HCT116 (cell line): Measurements from ENCODE around the gene PIGP. TPM values are rescaled to one million over a fixed set of nuclear protein-coding genes. Genes with fewer than 3 reads are reported as not detected.

Source experiments
- ATAC-seq: fragments of 200-7000 bp; cut with Tn5 transposase; 2 replicates; pipeline ENCODE4 v1.9.1; 2020; ENCODE audit warnings: mild to moderate bottlenecking, moderate library complexity
- BruUV-seq: library from RNA; stranded (reverse); fragments of 400-500 nt; replicated peaks from 2 replicates; lab custom pipeline; 2021; lab: Mats Ljungman, UMichigan
- CTCF ChIA-PET: fragments of 300-600 bp; sonication (Branson Sonifier 250); formaldehyde crosslinking; loops from one replicate; lab custom pipeline; 2021; ENCODE audit warnings: antibody characterized with exemption; lab: Charles Lee
- POLR2A ChIA-PET: fragments of 300-600, 350-600 bp; sonication (Branson Sonifier 250); formaldehyde crosslinking; loops from one replicate; lab custom pipeline; 2021; ENCODE audit warnings: antibody characterized with exemption; lab: Charles Lee
- RAD21 ChIA-PET, 2 experiments: fragments of 300-600 bp; sonication (Branson Sonifier 250); formaldehyde crosslinking; loops; one replicate each; lab custom pipeline; 2023; ENCODE audit warnings: low total read pairs in 2 of 2; ENCODE audit not compliant: uncharacterized antibody in 2 of 2, unreplicated experiment in 2 of 2, low non-redundant PET in 1 of 2; lab: Charles Lee
- DNase-seq: peaks from one replicate; pipeline ENCODE4 v3.0.0-alpha.2; 2010; ENCODE audit warnings: low read depth, low spot score
- H2AFZ ChIP-seq: fragments of 200-600 bp; shearing (Covaris generic), sonication (generic); 2 replicates; pipeline ENCODE4 v1.6.1; 2017; ENCODE audit warnings: low read depth, mixed run types, mixed read lengths, antibody characterized with exemption, low read length; ENCODE audit not compliant: poor library complexity, severe bottlenecking
- H3K27ac ChIP-seq: 2 replicates; pipeline ENCODE4 v1.5.1; 2012; ENCODE audit warnings: low read depth, low read length
- H3K27me3 ChIP-seq: fragments of 200-600 bp; sonication (generic); 2 replicates; pipeline ENCODE4 v1.6.1; 2016; ENCODE audit warnings: mixed run types, low read length, mixed read lengths; ENCODE audit not compliant: insufficient read depth
- H3K36me3 ChIP-seq, 2 experiments: fragments of 200-500 bp in 1 of 2; fragments of 200-600 bp in 1 of 2; sonication (Bioruptor generic) in 1 of 2; sonication (generic) in 1 of 2; 2 replicates each; pipeline versions ENCODE4 v1.5.1 to v1.6.1; 2014 to 2016; ENCODE audit warnings: low read length in 2 of 2, inconsistent platforms in 1 of 2, mixed read lengths in 1 of 2, mixed run types in 1 of 2; ENCODE audit not compliant: insufficient read depth in 2 of 2, control insufficient read depth in 1 of 2
- H3K4me1 ChIP-seq, 2 experiments: fragments of 200-600 bp in 1 of 2; sonication (generic) in 1 of 2; 2 replicates each; pipeline versions ENCODE4 v1.5.1 to v1.6.1; 2012 to 2017; ENCODE audit warnings: low read length in 2 of 2, inconsistent platforms in 1 of 2, mild to moderate bottlenecking in 1 of 2, mixed read lengths in 1 of 2, mixed run types in 1 of 2, moderate library complexity in 1 of 2; ENCODE audit not compliant: insufficient read depth in 2 of 2, control insufficient read depth in 1 of 2
- H3K4me2 ChIP-seq: fragments of 200-600 bp; sonication (generic); 2 replicates; pipeline ENCODE4 v1.6.1; 2017; ENCODE audit warnings: mixed run types, low read length, mixed read lengths
- H3K4me3 ChIP-seq, 2 experiments: fragments of 200-600 bp in 1 of 2; sonication (generic) in 1 of 2; replicated peaks in 1 of 2; 2 replicates each; pipeline ENCODE4 v1.5.1; 2011 to 2016; ENCODE audit warnings: low read length in 2 of 2, control low read depth in 1 of 2, low read depth in 1 of 2, mild to moderate bottlenecking in 1 of 2, mixed read lengths in 1 of 2, mixed run types in 1 of 2
- H3K79me2 ChIP-seq: fragments of 200-600 bp; sonication (generic); 2 replicates; pipeline ENCODE4 v1.6.1; 2017; ENCODE audit warnings: mild to moderate bottlenecking, mixed run types, low read length, moderate library complexity, mixed read lengths; ENCODE audit not compliant: insufficient read depth
- H3K9ac ChIP-seq: fragments of 200-600 bp; sonication (generic); 2 replicates; pipeline ENCODE4 v1.6.1; 2016; ENCODE audit warnings: low read length, mixed read lengths
- H3K9me2 ChIP-seq: fragments of 200-600 bp; sonication (generic), shearing (Covaris generic); 2 replicates; pipeline ENCODE4 v1.6.1; 2017; ENCODE audit warnings: mixed run types, mild to moderate bottlenecking, moderate library complexity; ENCODE audit not compliant: insufficient read depth
- H3K9me3 ChIP-seq, 2 experiments: fragments of 200-500 bp in 1 of 2; fragments of 200-600 bp in 1 of 2; sonication (Bioruptor generic) in 1 of 2; sonication (generic) in 1 of 2; 2 replicates each; pipeline ENCODE4 v1.6.1; 2014 to 2017; ENCODE audit warnings: low read length in 2 of 2, mixed read lengths in 2 of 2, inconsistent platforms in 1 of 2, low read depth in 1 of 2, mild to moderate bottlenecking in 1 of 2, mixed run types in 1 of 2, moderate library complexity in 1 of 2; ENCODE audit not compliant: control insufficient read depth in 1 of 2, insufficient read depth in 1 of 2
- H4K20me1 ChIP-seq: fragments of 200-600 bp; sonication (generic), shearing (Covaris generic); 2 replicates; pipeline ENCODE4 v1.6.1; 2017; ENCODE audit warnings: mixed run types, mild to moderate bottlenecking, moderate library complexity; ENCODE audit not compliant: insufficient read depth
- ATF3 ChIP-seq: IDR thresholded peaks from 2 replicates; pipeline ENCODE4 v1.6.1; 2012
- CBX3 ChIP-seq: IDR thresholded peaks from 2 replicates; pipeline ENCODE4 v1.6.1; 2012; ENCODE audit warnings: low read depth
- CEBPB ChIP-seq: IDR thresholded peaks from 2 replicates; pipeline ENCODE4 v1.6.1; 2012; ENCODE audit warnings: low read depth
- EZH2phosphoT487 ChIP-seq: fragments of 200-600 bp; IDR thresholded peaks from 2 replicates; pipeline ENCODE4 v1.6.1; 2018; ENCODE audit warnings: antibody characterized with exemption, borderline replicate concordance
- FOSL1 ChIP-seq: IDR thresholded peaks from 2 replicates; pipeline ENCODE4 v1.6.1; 2012; ENCODE audit warnings: low read depth
- JUND ChIP-seq: IDR thresholded peaks from 2 replicates; pipeline ENCODE4 v1.6.1; 2012
- POLR2A ChIP-seq: IDR thresholded peaks from 2 replicates; pipeline ENCODE4 v1.7.0; 2011; ENCODE audit warnings: borderline replicate concordance; ENCODE audit not compliant: insufficient read depth, insufficient read length; ENCODE audit errors: extremely low read depth
- POLR2AphosphoS5 ChIP-seq: IDR thresholded peaks from 2 replicates; pipeline ENCODE4 v1.6.1; 2011; ENCODE audit warnings: mild to moderate bottlenecking, low read depth, low read length, moderate library complexity
- RAD21 ChIP-seq: IDR thresholded peaks from 2 replicates; pipeline ENCODE4 v1.6.1; 2012; ENCODE audit warnings: low read depth, mild to moderate bottlenecking
- REST ChIP-seq: IDR thresholded peaks from 2 replicates; pipeline ENCODE4 v1.6.1; 2012; ENCODE audit warnings: low read depth
- SIN3A ChIP-seq: IDR thresholded peaks from 2 replicates; pipeline ENCODE4 v1.6.1; 2012; ENCODE audit warnings: low read depth
- SP1 ChIP-seq: IDR thresholded peaks from 2 replicates; pipeline ENCODE4 v1.6.1; 2012; ENCODE audit warnings: low read depth
- SRF ChIP-seq: IDR thresholded peaks from 2 replicates; pipeline ENCODE4 v1.6.1; 2012; ENCODE audit warnings: low read depth
- TCF7L2 ChIP-seq: IDR thresholded peaks from 2 replicates; pipeline ENCODE4 v1.7.0; 2011; ENCODE audit warnings: borderline replicate concordance, inconsistent platforms; ENCODE audit not compliant: insufficient read depth, insufficient read length; ENCODE audit errors: extremely low read depth
- ZFX ChIP-seq: fragments of 450-650 bp; IDR thresholded peaks from 2 replicates; pipeline ENCODE4 v1.6.1; 2017
- intact Hi-C: fragments of 100-400 bp; cut with micrococcal nuclease; formaldehyde crosslinking; loops from 2 replicates; pipeline ENCODE4 v1.10.0; 2022
- total RNA-seq: library from RNA; stranded (reverse); gene quantifications from one replicate; pipeline ENCODE4 v1.2.1, GENCODE V29; 2021; ENCODE audit not compliant: unreplicated experiment
- TF ChIP-seq, protein P1 (sequence below): IDR thresholded peaks from 2 replicates; pipeline ENCODE4 v1.6.1; 2011; ENCODE audit warnings: mild to moderate bottlenecking, low read length, moderate library complexity; ENCODE audit not compliant: insufficient replicate concordance; ENCODE audit errors: extremely low read depth
- TF ChIP-seq, protein P2 (sequence below), 3 experiments: fragments of 200-600 bp in 1 of 3; sonication (generic) in 1 of 3; IDR thresholded peaks in 2 of 3; conservative IDR thresholded peaks in 1 of 3; 2 replicates each; pipeline ENCODE4 v1.5.1; 2012 to 2017; ENCODE audit warnings: low read depth in 2 of 3, low read length in 2 of 3, antibody characterized with exemption in 1 of 3, borderline replicate concordance in 1 of 3, control low read depth in 1 of 3, mild to moderate bottlenecking in 1 of 3, mixed read lengths in 1 of 3, mixed run types in 1 of 3, moderate library complexity in 1 of 3; ENCODE audit not compliant: insufficient read depth in 1 of 3

The PIGP gene
- total RNA-seq, 1 experiment from 2014 or later: 23.5 TPM

DNA sequence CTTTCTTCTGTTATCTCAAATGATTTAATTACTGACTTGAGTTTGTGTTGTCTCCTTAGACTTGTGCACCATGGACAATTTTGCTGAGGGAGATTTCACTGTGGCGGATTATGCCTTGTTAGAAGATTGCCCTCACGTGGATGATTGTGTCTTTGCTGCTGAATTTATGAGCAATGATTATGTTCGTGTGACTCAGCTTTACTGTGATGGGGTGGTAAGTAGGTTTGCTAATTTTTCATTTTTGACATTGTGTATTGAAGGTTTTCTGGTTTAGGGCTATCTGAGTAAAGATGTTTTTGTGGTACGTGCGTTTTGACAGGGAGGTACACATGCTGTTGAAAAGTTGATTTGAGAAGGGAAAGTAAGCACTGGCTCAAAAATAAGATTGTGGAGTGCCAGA, 14.3 kb upstream of the PIGP start:
- no peak overlapping the region for H3K4me3 ChIP-seq
- intact Hi-C loops: loop anchor here (2.0 kb wide), 1 partner anchor 110 kb away; no protein-coding TSS in a partner anchor
- no peaks in the 10 kb centered on the region for H3K9me3 ChIP-seq
- RAD21 ChIA-PET: interaction anchor here in 1 of 2 experiments (0.5 kb wide), 1 partner anchor 397 kb away, joined by 3 read pairs; no protein-coding TSS in a partner anchor
- H3K36me3 ChIP-seq: peaks cover 4 to 10% of the 10 kb centered on the region in 2 experiments; a peak in 2 of 4 replicates
- H3K79me2 ChIP-seq: peaks cover 89% of the 10 kb centered on the region
- no peaks in the 10 kb centered on the region for H3K9me2 ChIP-seq
- TF ChIP-seq CBX3 (no peak), POLR2A (no peak), EZH2phosphoT487 (no peak), SP1 (no peak), RAD21 (peak; percentile 49), ATF3 (no peak), ZFX (no peak), SIN3A (no peak), JUND (peak; percentile 13; the same call in 1 of the 2 replicates), SRF (no peak), POLR2AphosphoS5 (no peak), REST (no peak), FOSL1 (no peak), TCF7L2 (no peak), CEBPB (no peak)
- TF ChIP-seq, protein P1, sequence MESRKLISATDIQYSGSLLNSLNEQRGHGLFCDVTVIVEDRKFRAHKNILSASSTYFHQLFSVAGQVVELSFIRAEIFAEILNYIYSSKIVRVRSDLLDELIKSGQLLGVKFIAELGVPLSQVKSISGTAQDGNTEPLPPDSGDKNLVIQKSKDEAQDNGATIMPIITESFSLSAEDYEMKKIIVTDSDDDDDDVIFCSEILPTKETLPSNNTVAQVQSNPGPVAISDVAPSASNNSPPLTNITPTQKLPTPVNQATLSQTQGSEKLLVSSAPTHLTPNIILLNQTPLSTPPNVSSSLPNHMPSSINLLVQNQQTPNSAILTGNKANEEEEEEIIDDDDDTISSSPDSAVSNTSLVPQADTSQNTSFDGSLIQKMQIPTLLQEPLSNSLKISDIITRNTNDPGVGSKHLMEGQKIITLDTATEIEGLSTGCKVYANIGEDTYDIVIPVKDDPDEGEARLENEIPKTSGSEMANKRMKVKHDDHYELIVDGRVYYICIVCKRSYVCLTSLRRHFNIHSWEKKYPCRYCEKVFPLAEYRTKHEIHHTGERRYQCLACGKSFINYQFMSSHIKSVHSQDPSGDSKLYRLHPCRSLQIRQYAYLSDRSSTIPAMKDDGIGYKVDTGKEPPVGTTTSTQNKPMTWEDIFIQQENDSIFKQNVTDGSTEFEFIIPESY: no peak
- TF ChIP-seq, protein P2, sequence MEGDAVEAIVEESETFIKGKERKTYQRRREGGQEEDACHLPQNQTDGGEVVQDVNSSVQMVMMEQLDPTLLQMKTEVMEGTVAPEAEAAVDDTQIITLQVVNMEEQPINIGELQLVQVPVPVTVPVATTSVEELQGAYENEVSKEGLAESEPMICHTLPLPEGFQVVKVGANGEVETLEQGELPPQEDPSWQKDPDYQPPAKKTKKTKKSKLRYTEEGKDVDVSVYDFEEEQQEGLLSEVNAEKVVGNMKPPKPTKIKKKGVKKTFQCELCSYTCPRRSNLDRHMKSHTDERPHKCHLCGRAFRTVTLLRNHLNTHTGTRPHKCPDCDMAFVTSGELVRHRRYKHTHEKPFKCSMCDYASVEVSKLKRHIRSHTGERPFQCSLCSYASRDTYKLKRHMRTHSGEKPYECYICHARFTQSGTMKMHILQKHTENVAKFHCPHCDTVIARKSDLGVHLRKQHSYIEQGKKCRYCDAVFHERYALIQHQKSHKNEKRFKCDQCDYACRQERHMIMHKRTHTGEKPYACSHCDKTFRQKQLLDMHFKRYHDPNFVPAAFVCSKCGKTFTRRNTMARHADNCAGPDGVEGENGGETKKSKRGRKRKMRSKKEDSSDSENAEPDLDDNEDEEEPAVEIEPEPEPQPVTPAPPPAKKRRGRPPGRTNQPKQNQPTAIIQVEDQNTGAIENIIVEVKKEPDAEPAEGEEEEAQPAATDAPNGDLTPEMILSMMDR (IDR thresholded peaks at IDR 0.05 in 2 of 3, conservative IDR thresholded peaks at IDR 0.05 in 1 of 3; ENCODE audit: borderline replicate concordance in 1 of 3, insufficient read depth in 1 of 3, low read depth in 2 of 3, low read length in 2 of 3): peak; percentile 46 to 65 (median 49); a peak in 5 of 6 replicates
- TF ChIP-seq, all 23 proteins: peak for 3
- H3K4me1 ChIP-seq: peaks cover 3 to 9% of the 10 kb centered on the region in 2 experiments; a peak in 2 of 4 replicates
- no peak overlapping the region for H2AFZ ChIP-seq
- DNase-seq: peak; percentile 29
- no peak overlapping the region for H3K4me2 ChIP-seq
- ATAC-seq: peak; percentile 79
- ChIA-PET CTCF (interaction anchor here (0.8 to 1.7 kb wide), 3 partner anchors 108 to 121 kb away, joined by 3 to 10 read pairs (median 3); partner anchors contain the start of gene HLCS), POLR2A (no interaction called here)
- no TSS peak for BruUV-seq
- H3K27me3 ChIP-seq: no peaks in the 10 kb centered on the region
- 0 out of 2 replicates have a peak overlapping the region, but pooled peaks have one; percentile 1 for H3K27ac ChIP-seq
- H4K20me1 ChIP-seq: 0 out of 2 replicates have a peak, but pooled peaks cover 3% of the 10 kb centered on the region
- H3K9ac ChIP-seq: no peak overlapping the region
